ENCODE results near the gene PRKRIP1.

Gene PRKRIP1

GRCh38 chr7:102459221-102459844 is 63.2 kb downstream of the PRKRIP1 start:
- H3K79me2 ChIP-seq (ENCODE audit: control insufficient read depth, low read length): peaks cover 21% of the 10 kb centered on the region
- H3K4me3 ChIP-seq (ENCODE audit: low read length): no peak overlapping the region
- peaks cover 9% of the 10 kb centered on the region for H3K4me1 ChIP-seq (ENCODE audit: control insufficient read depth, low read length)
- no peak overlapping the region for H3K4me2 ChIP-seq (ENCODE audit: low read length)
- H3F3A ChIP-seq (ENCODE audit: control insufficient read depth, insufficient read depth): no peaks in the 10 kb centered on the region
- no peaks in the 10 kb centered on the region for H3K9me2 ChIP-seq (replicated peaks; ENCODE audit: control insufficient read depth, low read length)
- H4K20me1 ChIP-seq (ENCODE audit: control insufficient read depth, insufficient read depth, low read depth, low read length): peaks cover 6% of the 10 kb centered on the region; the same call in 1 of the 2 replicates
- H3K36me3 ChIP-seq (ENCODE audit: control insufficient read depth, low read length): peaks cover 32% of the 10 kb centered on the region
- TF ChIP-seq EZH2phosphoT487 (IDR thresholded peaks at IDR 0.05; ENCODE audit: borderline replicate concordance, low read length): no peak
- TF ChIP-seq CTCF (IDR thresholded peaks at IDR 0.05; ENCODE audit: low read depth, low read length, poor library complexity, severe bottlenecking): no peak
- no peaks in the 10 kb centered on the region for H3K9me3 ChIP-seq (ENCODE audit: control insufficient read depth, insufficient read depth, low read length)
- H3K27me3 ChIP-seq (ENCODE audit: control insufficient read depth, low read length): no peaks in the 10 kb centered on the region
- no peak overlapping the region for H3K27ac ChIP-seq (ENCODE audit: low read depth, low read length)

- no peak for TF ChIP-seq EZH2phosphoT487 (IDR thresholded peaks at IDR 0.05; ENCODE audit: borderline replicate concordance, low read length)
- peaks cover 6% of the 10 kb centered on the region; the same call in 1 of the 2 replicates for H4K20me1 ChIP-seq (ENCODE audit: control insufficient read depth, insufficient read depth, low read depth, low read length)
- no peak overlapping the region for H3K27ac ChIP-seq (ENCODE audit: low read depth, low read length)
Observed at GRCh38 chr7:102460467-102460866, 64.3 kb downstream of the PRKRIP1 start.

GRCh38 chr7:102463841-102464576 is 67.8 kb downstream of the PRKRIP1 start:
- TF ChIP-seq CTCF (IDR thresholded peaks at IDR 0.05; ENCODE audit: low read depth, low read length, poor library complexity, severe bottlenecking) (no peak), EZH2phosphoT487 (IDR thresholded peaks at IDR 0.05; ENCODE audit: borderline replicate concordance, low read length) (no peak)
- H3K9me2 ChIP-seq (replicated peaks; ENCODE audit: control insufficient read depth, low read length): no peaks in the 10 kb centered on the region
- H3K4me3 ChIP-seq (ENCODE audit: low read length): peak overlapping the region; percentile 94
- H3K27ac ChIP-seq (ENCODE audit: low read depth, low read length): no peak overlapping the region
- peaks cover 26% of the 10 kb centered on the region for H3K4me1 ChIP-seq (ENCODE audit: control insufficient read depth, low read length)
- H3K27me3 ChIP-seq (ENCODE audit: control insufficient read depth, low read length): no peaks in the 10 kb centered on the region
- H3K9me3 ChIP-seq (ENCODE audit: control insufficient read depth, insufficient read depth, low read length): no peaks in the 10 kb centered on the region
- H3F3A ChIP-seq (ENCODE audit: control insufficient read depth, insufficient read depth): peaks cover 4% of the 10 kb centered on the region; the same call in 1 of the 2 replicates
- H4K20me1 ChIP-seq (ENCODE audit: control insufficient read depth, insufficient read depth, low read depth, low read length): 0 out of 2 replicates have a peak, but pooled peaks cover 10% of the 10 kb centered on the region
- H3K4me2 ChIP-seq (ENCODE audit: low read length): peak overlapping the region; percentile 86
- H3K79me2 ChIP-seq (ENCODE audit: control insufficient read depth, low read length): peaks cover 37% of the 10 kb centered on the region
- H3K36me3 ChIP-seq (ENCODE audit: control insufficient read depth, low read length): peaks cover 33% of the 10 kb centered on the region

More at GRCh38 chr7:102460467-102460866, 64.3 kb downstream of the PRKRIP1 start:
- Histone ChIP-seq H3K27me3 (ENCODE audit: control insufficient read depth, low read length) (no peaks in the 10 kb centered on the region), H3K4me3 (ENCODE audit: low read length) (no peak overlapping the region), H3K4me1 (ENCODE audit: control insufficient read depth, low read length) (peaks cover 10% of the 10 kb centered on the region), H3K79me2 (ENCODE audit: control insufficient read depth, low read length) (peaks cover 30% of the 10 kb centered on the region), H3K9me2 (replicated peaks; ENCODE audit: control insufficient read depth, low read length) (no peaks in the 10 kb centered on the region), H3F3A (ENCODE audit: control insufficient read depth, insufficient read depth) (no peaks in the 10 kb centered on the region), H3K9me3 (ENCODE audit: control insufficient read depth, insufficient read depth, low read length) (no peaks in the 10 kb centered on the region), H3K36me3 (ENCODE audit: control insufficient read depth, low read length) (peaks cover 34% of the 10 kb centered on the region), H3K4me2 (ENCODE audit: low read length) (no peak overlapping the region)
